GM12865 (cell line): Measurements from ENCODE around the gene MFSD6.

ENCODE experiments used
- DNase-seq: peaks from one replicate; pipeline ENCODE4 v3.0.0; 2010; ENCODE audit warnings: low read depth
- H3K4me3 ChIP-seq: 2 replicates; pipeline ENCODE4 v1.5.1; 2011; ENCODE audit warnings: mild to moderate bottlenecking, low read depth, low read length, control low read depth
- CTCF ChIP-seq: IDR thresholded peaks from 2 replicates; pipeline ENCODE4 v1.5.1; 2011; ENCODE audit warnings: low read length, control low read depth, low read depth, inconsistent platforms; ENCODE audit not compliant: insufficient read depth; ENCODE audit errors: missing control alignments

Gene MFSD6

GRCh38 chr2:190546734-190547133 is 138.6 kb downstream of the MFSD6 start:
- no peak overlapping the region for H3K4me3 ChIP-seq
- TF ChIP-seq CTCF = no peak
- DNase-seq = no peak

DNA sequence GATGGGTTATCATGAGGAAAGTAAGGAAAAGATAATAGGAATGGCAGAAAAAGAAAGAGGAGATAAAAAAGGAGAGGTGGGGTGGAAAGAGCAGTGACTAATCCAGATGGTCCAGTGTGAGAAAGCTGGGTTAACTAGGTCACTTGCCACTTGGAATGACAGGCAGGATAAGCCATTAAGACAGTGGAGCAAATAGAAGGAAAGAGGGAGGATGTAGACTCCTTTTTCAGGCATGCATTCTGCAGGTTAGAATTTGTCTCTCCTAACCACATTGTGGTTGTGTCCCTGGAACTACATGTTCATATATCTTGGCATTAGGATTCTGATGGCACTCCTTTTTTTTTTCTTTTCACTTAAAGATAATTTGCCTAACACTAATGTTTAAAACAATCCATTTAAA is 139.7 kb downstream of the MFSD6 start:
- no peak for DNase-seq
- no peak overlapping the region for H3K4me3 ChIP-seq
- TF ChIP-seq CTCF = no peak

GRCh38 chr2:190550137-190550536 is 142.0 kb downstream of the MFSD6 start:
- no peak for DNase-seq

More at GRCh38 chr2:190550137-190550536, 142.0 kb downstream of the MFSD6 start:
- no peak overlapping the region for H3K4me3 ChIP-seq
- TF ChIP-seq CTCF = no peak
